ENCODE measurements around the gene TATDN2. TPM values are rescaled to one million over a fixed set of nuclear protein-coding genes. Genes with fewer than 3 reads are reported as not detected.

Gene TATDN2
- total and polyA plus RNA-seq, 9 of the 15 experiments (the other 6 are each of a cell fraction or from before 2014, with no cell fraction given): 5.2 to 44.7 (median 25.8) TPM

- no peak for TF ChIP-seq ZNF592 (IDR thresholded peaks at IDR 0.05)
- TF ChIP-seq COPS2 (conservative IDR thresholded peaks at IDR 0.05): no peak
Observed at GRCh38 chr3:10320320-10320677, 72.0 kb downstream of the TATDN2 start (continued).

GRCh38 chr3:10321630-10322351 is 73.5 kb downstream of the TATDN2 start:
- Histone ChIP-seq H3K4me1 (replicated peaks in 1 of 2; ENCODE audit: control insufficient read depth in 2 of 2, insufficient read depth in 2 of 2, low read length in 2 of 2) (peaks cover 5% of the 10 kb centered on the region in 2 experiments; a peak in 3 of 5 replicates), H3K36me3 (ENCODE audit: control insufficient read depth, insufficient read depth, low read length) (peaks cover 31% of the 10 kb centered on the region), H3K27ac (ENCODE audit: extremely low read depth, low read depth, low read length) (no peak overlapping the region; the same call in 2 of the 3 replicates), H3K27me3 (ENCODE audit: control insufficient read depth in 2 of 2, insufficient read depth in 2 of 2, low read length in 2 of 2) (peaks cover 13 to 28% of the 10 kb centered on the region in 2 experiments; a peak in 4 of 5 replicates), H3K9me1 (ENCODE audit: control insufficient read depth, insufficient read depth, low read length) (peaks cover 9% of the 10 kb centered on the region), H3K4me2 (ENCODE audit: insufficient read depth, low read length) (no peak overlapping the region), H3K4me3 (no peak overlapping the region), H2AFZ (ENCODE audit: low read depth, low read length) (peak overlapping the region; percentile 87), H4K20me1 (replicated peaks; ENCODE audit: control insufficient read depth, insufficient read depth, low read length) (peaks cover 25% of the 10 kb centered on the region), H3K9me3 (replicated peaks; ENCODE audit: control insufficient read depth, insufficient read depth, low read depth, low read length) (no peaks in the 10 kb centered on the region), H3K9ac (ENCODE audit: insufficient read depth in 1 of 2, low read depth in 2 of 2, low read length in 2 of 2) (peak overlapping the region in 1 of 2 experiments; percentile 53; a peak in 2 of 4 replicates), H3K79me2 (ENCODE audit: control insufficient read depth, insufficient read depth, low read length) (peaks cover 41% of the 10 kb centered on the region)
- POLR2A ChIA-PET: interaction anchor here (0.6 to 4.0 kb wide), 14 partner anchors 9 to 572 kb away, joined by 3 to 39 read pairs (median 6); partner anchors contain the start of gene OGG1
- ATAC-seq: no peak
- CTCF ChIA-PET (ENCODE audit: low intra/inter-chr PET ratio): interaction anchor here (1.0 kb wide), 1 partner anchor 606 kb away, joined by 3 read pairs; no protein-coding TSS in a partner anchor
- FAIRE-seq: no peak
- WGBS (ENCODE audit: insufficient coverage, low coverage, missing lambda C conversion rate): 68% methylated on average over 8 of the region's 8 CpGs
- in situ Hi-C loops (cut with MboI) (loop anchor here (25.0 kb wide), 1 partner anchor 809 kb away; no protein-coding TSS in a partner anchor), intact Hi-C loops (cut with micrococcal nuclease) (loop anchor here (1.0 to 10.0 kb wide), 5 partner anchors 73 to 597 kb away; partner anchors contain the start of genes FANCD2, IRAK2 and TATDN2)
- no TSS peak for BruUV-seq (replicated peaks)
- no peak for DNase-seq (ENCODE audit: extremely low read depth in 1 of 4, low spot score in 3 of 4)
- no peak for TF ChIP-seq ELF1 (tag; IDR thresholded peaks at IDR 0.05)
- TF ChIP-seq ATF6 (CRISPR knock-in tag; IDR thresholded peaks at IDR 0.05): no peak
- TF ChIP-seq ZFX (CRISPR knock-in tag; IDR thresholded peaks at IDR 0.05): peak; percentile 33; the same call in 1 of the 2 replicates
- TF ChIP-seq DACH1 (IDR thresholded peaks at IDR 0.05; ENCODE audit: partially characterized antibody): peak; percentile 82
- TF ChIP-seq TCF7 (IDR thresholded peaks at IDR 0.05; ENCODE audit: borderline replicate concordance): no peak
- 0 out of 2 replicates have a peak, but pooled peaks have one; percentile 33 for TF ChIP-seq STAT6 (CRISPR knock-in tag; IDR thresholded peaks at IDR 0.05)
- no peak for TF ChIP-seq ZBTB17 (CRISPR knock-in tag; IDR thresholded peaks at IDR 0.05)

Measured in K562 (cell line).